ENCODE data around the gene MCF2L2. TPM values are rescaled to one million over a fixed set of nuclear protein-coding genes. Genes with fewer than 3 reads are reported as not detected.

MCF2L2 gene
- total and polyA plus RNA-seq, 9 donors: 0.12 to 2.2 (median 0.61) TPM

DNA sequence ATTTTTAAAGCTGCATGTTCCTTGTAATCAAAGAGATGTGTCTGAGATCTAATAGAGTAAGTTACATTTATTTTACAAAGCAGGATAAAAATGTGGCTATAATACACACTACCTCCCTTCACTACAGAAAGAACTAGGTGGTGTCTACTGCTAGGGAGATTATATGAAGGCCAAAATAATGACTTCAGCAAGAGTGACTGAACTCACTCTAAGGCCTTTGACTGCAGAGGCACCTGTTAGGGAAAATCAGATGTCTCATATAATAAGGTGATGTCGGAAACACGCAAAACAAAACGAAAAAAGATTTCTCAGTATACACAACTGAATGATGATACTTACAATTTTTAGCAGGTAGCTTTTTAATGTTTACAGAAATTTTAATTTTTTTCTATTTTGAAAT is 156.3 kb downstream of the MCF2L2 start:
- Histone ChIP-seq H3K27me3 (no peaks in the 10 kb centered on the region), H3K9me3 (no peaks in the 10 kb centered on the region), H3K36me3 (no peaks in the 10 kb centered on the region), H3K4me1 (ENCODE audit: insufficient read depth) (no peaks in the 10 kb centered on the region), H3K27ac (no peak overlapping the region), H3K4me3 (no peak overlapping the region)
- 95 to 96% (median 95%) methylated on average over 3 of the region's 3 CpGs for WGBS, 3 donors
- TF ChIP-seq EP300 (IDR thresholded peaks at IDR 0.05): no peak
- TF ChIP-seq, protein P1, sequence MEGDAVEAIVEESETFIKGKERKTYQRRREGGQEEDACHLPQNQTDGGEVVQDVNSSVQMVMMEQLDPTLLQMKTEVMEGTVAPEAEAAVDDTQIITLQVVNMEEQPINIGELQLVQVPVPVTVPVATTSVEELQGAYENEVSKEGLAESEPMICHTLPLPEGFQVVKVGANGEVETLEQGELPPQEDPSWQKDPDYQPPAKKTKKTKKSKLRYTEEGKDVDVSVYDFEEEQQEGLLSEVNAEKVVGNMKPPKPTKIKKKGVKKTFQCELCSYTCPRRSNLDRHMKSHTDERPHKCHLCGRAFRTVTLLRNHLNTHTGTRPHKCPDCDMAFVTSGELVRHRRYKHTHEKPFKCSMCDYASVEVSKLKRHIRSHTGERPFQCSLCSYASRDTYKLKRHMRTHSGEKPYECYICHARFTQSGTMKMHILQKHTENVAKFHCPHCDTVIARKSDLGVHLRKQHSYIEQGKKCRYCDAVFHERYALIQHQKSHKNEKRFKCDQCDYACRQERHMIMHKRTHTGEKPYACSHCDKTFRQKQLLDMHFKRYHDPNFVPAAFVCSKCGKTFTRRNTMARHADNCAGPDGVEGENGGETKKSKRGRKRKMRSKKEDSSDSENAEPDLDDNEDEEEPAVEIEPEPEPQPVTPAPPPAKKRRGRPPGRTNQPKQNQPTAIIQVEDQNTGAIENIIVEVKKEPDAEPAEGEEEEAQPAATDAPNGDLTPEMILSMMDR (IDR thresholded peaks at IDR 0.05): no peak
- TF ChIP-seq POLR2A (IDR thresholded peaks at IDR 0.05): no peak
- intact Hi-C loops (cut with DNase I): no loop called here
- no peak for DNase-seq

DNA sequence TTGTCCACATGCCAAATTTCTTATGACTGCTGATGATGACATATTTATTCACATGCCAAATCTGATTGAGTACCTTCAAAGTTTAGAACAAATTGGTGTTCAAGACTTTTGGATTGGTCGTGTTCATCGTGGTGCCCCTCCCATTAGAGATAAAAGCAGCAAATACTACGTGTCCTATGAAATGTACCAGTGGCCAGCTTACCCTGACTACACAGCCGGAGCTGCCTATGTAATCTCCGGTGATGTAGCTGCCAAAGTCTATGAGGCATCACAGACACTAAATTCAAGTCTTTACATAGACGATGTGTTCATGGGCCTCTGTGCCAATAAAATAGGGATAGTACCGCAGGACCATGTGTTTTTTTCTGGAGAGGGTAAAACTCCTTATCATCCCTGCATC is 158.1 kb downstream of the MCF2L2 start:
- 94 to 96% (median 94%) methylated on average over 7 of the region's 7 CpGs for WGBS, 3 donors
- Histone ChIP-seq H3K36me3 (no peaks in the 10 kb centered on the region), H3K4me1 (ENCODE audit: insufficient read depth) (peaks cover 2% of the 10 kb centered on the region), H3K4me3 (no peak overlapping the region), H3K27ac (no peak overlapping the region), H3K9me3 (no peaks in the 10 kb centered on the region), H3K27me3 (no peaks in the 10 kb centered on the region)
- DNase-seq: no peak
- TF ChIP-seq POLR2A (IDR thresholded peaks at IDR 0.05) (no peak), EP300 (IDR thresholded peaks at IDR 0.05) (no peak)
- TF ChIP-seq, protein P1 (IDR thresholded peaks at IDR 0.05): no peak
- intact Hi-C loops (cut with DNase I): no loop called here

GRCh38 chr3:183269345-183269744 is 159.1 kb downstream of the MCF2L2 start:
- Histone ChIP-seq H3K36me3 (no peaks in the 10 kb centered on the region), H3K4me3 (no peak overlapping the region), H3K27me3 (no peaks in the 10 kb centered on the region), H3K4me1 (ENCODE audit: insufficient read depth) (peaks cover 4% of the 10 kb centered on the region), H3K9me3 (no peaks in the 10 kb centered on the region), H3K27ac (no peak overlapping the region)
- TF ChIP-seq EP300 (IDR thresholded peaks at IDR 0.05): no peak
- no peak for TF ChIP-seq POLR2A (IDR thresholded peaks at IDR 0.05)
- DNase-seq: no peak
- 92 to 96% (median 93%) methylated on average over 13 of the region's 13 CpGs for WGBS, 3 donors
- intact Hi-C loops (cut with DNase I): no loop called here

DNA sequence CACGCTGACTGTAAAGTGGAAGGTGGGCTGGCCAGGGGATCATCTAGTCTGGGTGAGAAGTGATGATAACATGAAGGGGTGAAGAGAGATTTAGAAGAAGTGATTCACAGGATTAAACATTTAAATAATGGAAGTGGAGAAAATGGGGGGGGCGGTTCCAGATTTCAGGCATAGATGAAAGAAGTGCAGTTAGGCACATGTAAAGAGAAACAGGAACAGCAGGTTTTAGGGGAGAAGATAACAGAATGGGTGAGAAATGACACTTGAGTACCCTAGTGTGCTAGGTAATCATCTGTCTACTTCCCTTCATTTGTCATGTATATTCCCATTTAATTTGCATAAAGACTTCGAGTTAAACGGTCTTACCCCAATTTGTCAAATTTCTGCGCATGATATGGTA is 160.1 kb downstream of the MCF2L2 start:
- peaks cover 4% of the 10 kb centered on the region for H3K4me1 ChIP-seq (ENCODE audit: insufficient read depth)
- H3K9me3 ChIP-seq: no peaks in the 10 kb centered on the region
- no peak for DNase-seq
- H3K27me3 ChIP-seq: no peaks in the 10 kb centered on the region
- TF ChIP-seq POLR2A (IDR thresholded peaks at IDR 0.05): no peak
- TF ChIP-seq, protein P1 (IDR thresholded peaks at IDR 0.05): no peak
- TF ChIP-seq EP300 (IDR thresholded peaks at IDR 0.05): no peak
- no peak overlapping the region for H3K27ac ChIP-seq
- WGBS, 3 donors: 81 to 83% (median 82%) methylated on average over 5 of the region's 5 CpGs
- H3K36me3 ChIP-seq: no peaks in the 10 kb centered on the region
- no peak overlapping the region for H3K4me3 ChIP-seq
- intact Hi-C loops (cut with DNase I): no loop called here

- H3K36me3 ChIP-seq: no peaks in the 10 kb centered on the region
- TF ChIP-seq POLR2A (IDR thresholded peaks at IDR 0.05) (no peak), EP300 (IDR thresholded peaks at IDR 0.05) (no peak)
- TF ChIP-seq, protein P1 (IDR thresholded peaks at IDR 0.05): no peak
- no peak overlapping the region for H3K4me3 ChIP-seq
- 95 to 96% (median 96%) methylated on average over 5 of the region's 5 CpGs for WGBS, 3 donors
- H3K27ac ChIP-seq: no peak overlapping the region
- H3K27me3 ChIP-seq: no peaks in the 10 kb centered on the region
- intact Hi-C loops (cut with DNase I): no loop called here
- H3K9me3 ChIP-seq: no peaks in the 10 kb centered on the region
- peaks cover 4% of the 10 kb centered on the region for H3K4me1 ChIP-seq (ENCODE audit: insufficient read depth)
- no peak for DNase-seq
Observed at GRCh38 chr3:183267140-183267539, 161.3 kb downstream of the MCF2L2 start.
